ENCODE data around the gene FSIP2. TPM values are rescaled to one million over a fixed set of nuclear protein-coding genes. Genes with fewer than 3 reads are reported as not detected.

FSIP2 gene
- total and polyA plus RNA-seq, 2 of the 13 experiments (the other 11 are each of a cell fraction or from before 2014, with no cell fraction given), result 0.01 to 0.07 TPM

DNA sequence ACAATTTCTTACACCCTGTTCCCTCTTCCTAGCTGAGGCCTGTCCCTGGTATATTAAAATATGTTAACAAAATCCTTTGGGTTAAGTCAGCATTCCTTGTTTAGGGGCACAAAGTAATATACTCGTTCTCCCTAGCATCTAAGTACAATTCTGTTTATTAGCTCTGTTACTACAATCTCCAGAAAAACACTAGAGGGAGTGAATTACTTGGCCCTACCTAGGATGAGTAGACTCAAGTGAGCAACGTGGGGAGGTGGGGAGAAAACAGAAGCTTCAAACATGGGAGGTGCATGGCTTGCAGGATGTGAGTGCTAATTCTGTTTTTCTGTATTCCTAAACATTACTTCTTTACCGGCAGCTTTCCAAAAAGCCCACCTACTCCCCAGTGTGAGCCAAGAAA, 89.7 kb downstream of the FSIP2 start:
- CTCF ChIA-PET (ENCODE audit: low intra/inter-chr PET ratio, low total read pairs), result no interaction called here
- in situ Hi-C loops (cut with HindIII; ENCODE audit: extremely low pct_ligation_motif_present, low pct_unique_long_range_greater_than_20kb), result no loop called here
- 17% methylated on average over 3 of the region's 3 CpGs for WGBS (ENCODE audit: low lambda C conversion rate)
- Histone ChIP-seq H3K27ac (ENCODE audit: extremely low read length, insufficient read depth, low read length) (no peak overlapping the region), H3K27me3 (ENCODE audit: control insufficient read depth in 1 of 2, insufficient read depth in 2 of 2, low read length in 2 of 2) (no peaks in the 10 kb centered on the region), H3K9ac (ENCODE audit: insufficient read depth, low read depth, low read length) (no peak overlapping the region), H4K20me1 (ENCODE audit: insufficient read depth, low read length) (no peaks in the 10 kb centered on the region), H2AFZ (ENCODE audit: low read length) (no peak overlapping the region), H3K79me2 (ENCODE audit: insufficient read depth, low read length) (no peaks in the 10 kb centered on the region), H3K4me3 (replicated peaks in 1 of 3; ENCODE audit: insufficient read depth in 1 of 3, low read depth in 2 of 3, low read length in 3 of 3) (no peak overlapping the region), H3K9me3 (ENCODE audit: low read length) (no peaks in the 10 kb centered on the region), H3K4me1 (ENCODE audit: insufficient read depth, low read length) (no peaks in the 10 kb centered on the region), H3K4me2 (ENCODE audit: low read depth, low read length) (no peak overlapping the region), H3K36me3 (replicated peaks in 1 of 2; ENCODE audit: control insufficient read depth in 1 of 2, insufficient read depth in 2 of 2, low read length in 2 of 2) (no peaks in the 10 kb centered on the region)
- TF ChIP-seq KLF9 (CRISPR knock-in tag; IDR thresholded peaks at IDR 0.05; ENCODE audit: low read depth), result no peak
- TF ChIP-seq FOXM1 (CRISPR knock-in tag; IDR thresholded peaks at IDR 0.05), result no peak
- no peak for TF ChIP-seq IRF2 (CRISPR knock-in tag; IDR thresholded peaks at IDR 0.05)
- no peak for TF ChIP-seq MAF1 (CRISPR knock-in tag; IDR thresholded peaks at IDR 0.05; ENCODE audit: borderline replicate concordance)
- TF ChIP-seq KDM1A (CRISPR knock-in tag; IDR thresholded peaks at IDR 0.05), result no peak
- no peak for TF ChIP-seq ZNF644 (CRISPR knock-in tag; IDR thresholded peaks at IDR 0.05; ENCODE audit: low read depth)
- TF ChIP-seq KDM4B (CRISPR knock-in tag; IDR thresholded peaks at IDR 0.05), result no peak
- TF ChIP-seq ATF1 (CRISPR knock-in tag; IDR thresholded peaks at IDR 0.05), result no peak
- TF ChIP-seq, protein P1, sequence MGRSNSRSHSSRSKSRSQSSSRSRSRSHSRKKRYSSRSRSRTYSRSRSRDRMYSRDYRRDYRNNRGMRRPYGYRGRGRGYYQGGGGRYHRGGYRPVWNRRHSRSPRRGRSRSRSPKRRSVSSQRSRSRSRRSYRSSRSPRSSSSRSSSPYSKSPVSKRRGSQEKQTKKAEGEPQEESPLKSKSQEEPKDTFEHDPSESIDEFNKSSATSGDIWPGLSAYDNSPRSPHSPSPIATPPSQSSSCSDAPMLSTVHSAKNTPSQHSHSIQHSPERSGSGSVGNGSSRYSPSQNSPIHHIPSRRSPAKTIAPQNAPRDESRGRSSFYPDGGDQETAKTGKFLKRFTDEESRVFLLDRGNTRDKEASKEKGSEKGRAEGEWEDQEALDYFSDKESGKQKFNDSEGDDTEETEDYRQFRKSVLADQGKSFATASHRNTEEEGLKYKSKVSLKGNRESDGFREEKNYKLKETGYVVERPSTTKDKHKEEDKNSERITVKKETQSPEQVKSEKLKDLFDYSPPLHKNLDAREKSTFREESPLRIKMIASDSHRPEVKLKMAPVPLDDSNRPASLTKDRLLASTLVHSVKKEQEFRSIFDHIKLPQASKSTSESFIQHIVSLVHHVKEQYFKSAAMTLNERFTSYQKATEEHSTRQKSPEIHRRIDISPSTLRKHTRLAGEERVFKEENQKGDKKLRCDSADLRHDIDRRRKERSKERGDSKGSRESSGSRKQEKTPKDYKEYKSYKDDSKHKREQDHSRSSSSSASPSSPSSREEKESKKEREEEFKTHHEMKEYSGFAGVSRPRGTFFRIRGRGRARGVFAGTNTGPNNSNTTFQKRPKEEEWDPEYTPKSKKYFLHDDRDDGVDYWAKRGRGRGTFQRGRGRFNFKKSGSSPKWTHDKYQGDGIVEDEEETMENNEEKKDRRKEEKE (IDR thresholded peaks at IDR 0.05), result no peak
- TF ChIP-seq NFATC3 (CRISPR knock-in tag; IDR thresholded peaks at IDR 0.05), result no peak
- no peak for TF ChIP-seq UBTF (CRISPR knock-in tag; IDR thresholded peaks at IDR 0.05)
- no peak for TF ChIP-seq ZFP82 (CRISPR knock-in tag; IDR thresholded peaks at IDR 0.05; ENCODE audit: borderline replicate concordance)
- no peak for TF ChIP-seq ATF3 (CRISPR knock-in tag; IDR thresholded peaks at IDR 0.05)
- TF ChIP-seq SRSF1 (optimal IDR thresholded peaks at IDR 0.05; ENCODE audit: low read depth, low read length), result no peak
- TF ChIP-seq HMGA1 (CRISPR knock-in tag; conservative IDR thresholded peaks at IDR 0.05), result no peak
- FAIRE-seq (no peak), ATAC-seq (no peak; the same call in 2 of the 3 replicates), DNase-seq (ENCODE audit: low spot score) (no peak)
- BruUV-seq (replicated peaks), result no TSS peak
- POLR2A ChIA-PET, result no interaction called here
- intact Hi-C loops (cut with micrococcal nuclease; ENCODE audit: unreplicated experiment), result no loop called here
